Endothelial cell (in vitro differentiated cells): ENCODE results near the gene BMERB1. TPM values are rescaled to one million over a fixed set of nuclear protein-coding genes. Genes with fewer than 3 reads are reported as not detected.

ENCODE experiments used
- DNase-seq: peaks from one replicate; pipeline ENCODE4 v3.0.0; 2021; ENCODE audit warnings: low spot score
- H3K27ac Mint-ChIP-seq: one replicate; pipeline ENCODE4 v1.8.0; 2021; ENCODE audit warnings: mixed read lengths, inconsistent platforms; ENCODE audit not compliant: unreplicated experiment
- H3K27me3 Mint-ChIP-seq: one replicate; pipeline ENCODE4 v1.8.0; 2021; ENCODE audit warnings: mild to moderate bottlenecking, moderate library complexity, mixed read lengths, inconsistent platforms; ENCODE audit not compliant: unreplicated experiment
- H3K36me3 Mint-ChIP-seq: one replicate; pipeline ENCODE4 v1.8.0; 2021; ENCODE audit warnings: mild to moderate bottlenecking, low read depth, mixed read lengths, inconsistent platforms; ENCODE audit not compliant: unreplicated experiment
- H3K4me1 Mint-ChIP-seq: one replicate; pipeline ENCODE4 v1.8.0; 2021; ENCODE audit warnings: mild to moderate bottlenecking, mixed read lengths, inconsistent platforms; ENCODE audit not compliant: unreplicated experiment
- H3K4me3 Mint-ChIP-seq: one replicate; pipeline ENCODE4 v1.8.0; 2021; ENCODE audit warnings: mild to moderate bottlenecking, mixed read lengths, inconsistent platforms; ENCODE audit not compliant: unreplicated experiment
- H3K9me3 Mint-ChIP-seq: one replicate; pipeline ENCODE4 v1.8.0; 2021; ENCODE audit warnings: mixed read lengths, inconsistent platforms; ENCODE audit not compliant: unreplicated experiment
- total RNA-seq: library from RNA; stranded (reverse); fragmentation: NEBNext Ultra II Directional; extraction: Animal tissue kit (Norgen Biotek cat#: 25700); gene quantifications from one replicate; pipeline ENCODE4 v1.2.1, GENCODE V29; 2021; ENCODE audit not compliant: unreplicated experiment
- TF ChIP-seq, protein P1 (sequence below): fragments of 200-600 bp; sonication (generic); IDR thresholded peaks from one replicate; pipeline ENCODE4 v1.5.0; 2021; ENCODE audit warnings: antibody characterized with exemption; ENCODE audit not compliant: unreplicated experiment

Gene BMERB1
- total RNA-seq, 1 donor from 2014 or later: 9.9 TPM

DNA sequence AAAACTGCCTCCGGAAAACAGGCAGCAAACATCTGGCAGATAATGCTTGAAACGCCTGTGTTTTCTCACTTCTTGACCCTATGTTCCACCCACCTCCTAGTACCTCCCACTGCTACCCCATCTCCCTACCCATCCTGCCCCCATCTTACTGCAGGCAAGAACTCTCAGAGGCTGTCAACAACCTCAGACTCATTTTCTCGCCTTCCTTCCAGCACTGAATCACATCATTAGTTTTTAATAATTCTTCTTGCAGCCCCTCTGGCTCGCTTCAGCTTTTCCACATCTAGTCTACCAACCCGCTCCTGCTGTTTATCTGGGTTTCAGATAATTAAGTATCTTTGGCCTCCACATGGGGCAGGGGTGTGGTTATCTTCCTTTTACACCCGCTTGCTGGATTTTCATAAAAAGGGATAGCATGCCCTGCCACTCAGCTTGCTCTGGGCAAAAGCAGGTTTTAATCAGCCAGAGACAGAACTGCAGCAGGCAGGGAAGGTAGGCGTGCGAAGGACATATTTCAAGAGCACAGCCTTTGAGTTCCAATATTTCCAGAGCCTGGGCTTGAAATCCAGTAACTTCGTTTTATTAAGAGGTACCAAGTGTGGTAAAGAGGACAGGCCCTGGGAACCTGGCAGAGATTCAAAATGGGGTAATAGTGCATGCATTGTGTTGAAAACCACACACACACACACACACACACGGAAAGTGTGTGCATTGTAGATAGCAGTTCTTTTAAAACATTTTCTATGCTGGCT is 87.5 kb downstream of the BMERB1 start:
- TF ChIP-seq, protein P1, sequence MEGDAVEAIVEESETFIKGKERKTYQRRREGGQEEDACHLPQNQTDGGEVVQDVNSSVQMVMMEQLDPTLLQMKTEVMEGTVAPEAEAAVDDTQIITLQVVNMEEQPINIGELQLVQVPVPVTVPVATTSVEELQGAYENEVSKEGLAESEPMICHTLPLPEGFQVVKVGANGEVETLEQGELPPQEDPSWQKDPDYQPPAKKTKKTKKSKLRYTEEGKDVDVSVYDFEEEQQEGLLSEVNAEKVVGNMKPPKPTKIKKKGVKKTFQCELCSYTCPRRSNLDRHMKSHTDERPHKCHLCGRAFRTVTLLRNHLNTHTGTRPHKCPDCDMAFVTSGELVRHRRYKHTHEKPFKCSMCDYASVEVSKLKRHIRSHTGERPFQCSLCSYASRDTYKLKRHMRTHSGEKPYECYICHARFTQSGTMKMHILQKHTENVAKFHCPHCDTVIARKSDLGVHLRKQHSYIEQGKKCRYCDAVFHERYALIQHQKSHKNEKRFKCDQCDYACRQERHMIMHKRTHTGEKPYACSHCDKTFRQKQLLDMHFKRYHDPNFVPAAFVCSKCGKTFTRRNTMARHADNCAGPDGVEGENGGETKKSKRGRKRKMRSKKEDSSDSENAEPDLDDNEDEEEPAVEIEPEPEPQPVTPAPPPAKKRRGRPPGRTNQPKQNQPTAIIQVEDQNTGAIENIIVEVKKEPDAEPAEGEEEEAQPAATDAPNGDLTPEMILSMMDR: no peak
- H3K9me3 Mint-ChIP-seq: no peaks in the 10 kb centered on the region
- H3K4me3 Mint-ChIP-seq: no peak overlapping the region
- H3K27ac Mint-ChIP-seq: no peak overlapping the region
- DNase-seq: no peak
- peaks cover 2% of the 10 kb centered on the region for H3K27me3 Mint-ChIP-seq
- H3K36me3 Mint-ChIP-seq: peaks cover 5% of the 10 kb centered on the region
- peaks cover 54% of the 10 kb centered on the region for H3K4me1 Mint-ChIP-seq

DNA sequence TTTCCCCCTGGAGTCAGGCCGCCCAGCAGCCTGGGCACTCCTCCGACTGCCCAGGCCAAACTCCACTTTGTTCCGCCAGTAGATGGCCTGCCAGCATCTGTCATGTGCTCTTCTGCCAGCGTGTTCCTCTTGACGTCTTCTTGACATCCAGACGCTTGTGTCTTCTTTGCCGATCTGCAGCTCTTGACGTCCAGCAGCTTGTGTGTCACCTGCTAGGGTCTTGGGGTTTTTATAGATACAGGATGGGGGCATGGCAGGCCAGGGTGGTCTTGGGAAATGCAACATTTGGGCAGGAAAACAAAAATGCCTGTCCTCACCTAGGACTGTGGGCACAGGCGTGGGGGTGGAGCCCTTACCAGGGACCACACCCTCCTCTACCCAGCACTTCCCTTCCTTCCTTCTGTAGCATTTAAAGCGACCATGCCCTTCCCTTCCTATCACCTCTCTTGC is 88.7 kb downstream of the BMERB1 start:
- H3K4me3 Mint-ChIP-seq: peak overlapping the region; percentile 37

DNA sequence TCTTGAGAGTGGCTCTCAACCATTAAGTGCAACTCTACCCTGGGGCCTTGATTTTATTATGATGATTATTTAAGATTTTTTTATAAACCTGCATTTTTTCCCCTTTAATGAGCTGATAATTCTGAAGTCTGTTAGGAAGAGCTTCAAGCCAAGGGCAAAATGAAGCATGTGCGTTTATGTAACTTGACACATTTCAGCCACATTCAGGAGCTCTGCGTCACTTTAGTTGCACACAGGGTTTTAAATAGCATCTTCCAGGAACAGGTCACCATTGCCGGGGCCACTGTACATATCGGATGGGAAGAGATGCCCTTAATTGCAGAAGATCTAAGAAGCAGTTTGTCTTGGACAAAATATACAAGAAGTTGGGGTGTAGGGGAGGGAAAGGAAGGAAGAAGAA is 89.6 kb downstream of the BMERB1 start:
- no peaks in the 10 kb centered on the region for H3K36me3 Mint-ChIP-seq
- no peak overlapping the region for H3K4me3 Mint-ChIP-seq
- H3K27me3 Mint-ChIP-seq: peaks cover 2% of the 10 kb centered on the region
- H3K4me1 Mint-ChIP-seq: peaks cover 41% of the 10 kb centered on the region
- no peaks in the 10 kb centered on the region for H3K9me3 Mint-ChIP-seq
- DNase-seq: no peak
- H3K27ac Mint-ChIP-seq: no peak overlapping the region
- TF ChIP-seq, protein P1: no peak

More for the DNA sequence above, 88.7 kb downstream of the BMERB1 start:
- DNase-seq: no peak
- peaks cover 49% of the 10 kb centered on the region for H3K4me1 Mint-ChIP-seq
- TF ChIP-seq, protein P1: no peak
- no peak overlapping the region for H3K27ac Mint-ChIP-seq
- no peaks in the 10 kb centered on the region for H3K36me3 Mint-ChIP-seq
- H3K9me3 Mint-ChIP-seq: no peaks in the 10 kb centered on the region
- H3K27me3 Mint-ChIP-seq: no peaks in the 10 kb centered on the region

DNA sequence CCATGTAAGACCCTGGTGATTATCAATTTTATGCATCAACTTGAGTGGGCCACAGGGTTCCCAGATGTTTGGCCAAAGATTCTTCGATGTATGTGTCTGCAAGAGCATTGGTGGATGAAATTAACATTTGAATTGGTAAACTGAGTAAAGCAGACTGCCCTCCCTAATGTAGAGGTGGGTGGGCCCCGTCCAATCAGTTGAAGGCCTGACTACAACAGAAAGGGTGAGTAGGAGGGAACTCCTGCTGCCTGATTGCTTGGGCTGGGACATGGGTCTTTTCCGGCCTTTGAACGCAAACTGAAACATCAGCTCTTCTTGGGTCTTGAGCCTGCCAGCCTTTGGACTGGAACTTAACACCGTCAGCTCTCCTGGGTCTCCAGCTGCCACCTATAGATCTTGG is 90.6 kb downstream of the BMERB1 start:
- peaks cover 33% of the 10 kb centered on the region for H3K4me1 Mint-ChIP-seq
- DNase-seq: no peak
- H3K9me3 Mint-ChIP-seq: no peaks in the 10 kb centered on the region
- H3K27ac Mint-ChIP-seq: no peak overlapping the region
- H3K36me3 Mint-ChIP-seq: no peaks in the 10 kb centered on the region
- H3K4me3 Mint-ChIP-seq: no peak overlapping the region
- peaks cover 4% of the 10 kb centered on the region for H3K27me3 Mint-ChIP-seq
- TF ChIP-seq, protein P1: no peak

DNA sequence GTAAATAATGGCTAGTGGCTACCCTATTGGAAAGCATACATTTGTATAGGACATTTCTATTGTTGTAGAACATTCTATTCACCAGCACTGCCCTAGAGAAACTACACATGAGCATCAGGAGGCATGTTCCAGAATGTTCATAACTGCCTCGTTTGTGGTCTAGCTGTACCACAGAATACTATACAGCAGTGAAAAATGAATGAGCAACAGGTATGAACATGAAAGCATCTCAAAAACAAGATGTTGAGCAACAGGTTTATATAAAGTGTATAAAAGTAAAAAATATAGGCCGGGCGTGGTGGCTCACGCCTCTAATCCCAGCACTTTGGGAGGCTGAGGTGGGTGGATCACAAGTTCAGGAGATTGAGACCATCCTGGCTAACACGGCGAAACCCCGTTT is 91.7 kb downstream of the BMERB1 start:
- no peak for DNase-seq
- Mint-ChIP-seq H3K4me1 (peaks cover 25% of the 10 kb centered on the region), H3K36me3 (no peaks in the 10 kb centered on the region), H3K27ac (no peak overlapping the region), H3K4me3 (no peak overlapping the region), H3K27me3 (peaks cover 4% of the 10 kb centered on the region), H3K9me3 (no peaks in the 10 kb centered on the region)
- TF ChIP-seq, protein P1: no peak
